MM.1S (cell line): ENCODE data around the gene CA5A.
"Not testable (repeated sequence)": the region's sequence is repeated elsewhere in the genome, so short reads cannot be mapped to it uniquely, and the experiment has no call there.

Experiments
- DNase-seq: peaks from one replicate; pipeline ENCODE4 v3.0.0-alpha.2; 2015
- H2AFZ ChIP-seq: fragments of 300-600 bp; sonication (generic); 2 replicates; pipeline ENCODE4 v1.6.0; 2016; ENCODE audit warnings: antibody characterized with exemption, low read length
- H3F3A ChIP-seq: fragments of 300-600 bp; sonication (generic); 2 replicates; pipeline ENCODE4 v1.6.1; 2016; ENCODE audit warnings: mild to moderate bottlenecking, antibody characterized with exemption, low read length, moderate library complexity, mixed read lengths; ENCODE audit not compliant: insufficient read depth
- H3K27ac ChIP-seq: fragments of 300-600 bp; sonication (generic); 2 replicates; pipeline ENCODE4 v1.5.1; 2016; ENCODE audit warnings: mild to moderate bottlenecking, low read length
- H3K27me3 ChIP-seq: fragments of 300-600 bp; sonication (generic); replicated peaks from 2 replicates; pipeline ENCODE4 v1.6.0; 2016; ENCODE audit warnings: low read length; ENCODE audit not compliant: insufficient read depth
- H3K36me3 ChIP-seq: fragments of 300-600 bp; sonication (generic); replicated peaks from 2 replicates; pipeline ENCODE4 v1.6.1; 2016; ENCODE audit warnings: mild to moderate bottlenecking, low read length, mixed read lengths; ENCODE audit not compliant: insufficient read depth
- H3K4me1 ChIP-seq: fragments of 300-600 bp; sonication (generic); 2 replicates; pipeline ENCODE4 v1.6.1; 2016; ENCODE audit warnings: low read length, mixed read lengths
- H3K4me2 ChIP-seq: fragments of 300-600 bp; sonication (generic); 2 replicates; pipeline ENCODE4 v1.6.0; 2016; ENCODE audit warnings: low read depth, low read length
- H3K4me3 ChIP-seq: fragments of 300-600 bp; sonication (generic); 2 replicates; pipeline ENCODE4 v1.5.1; 2016; ENCODE audit warnings: low read length, mixed read lengths
- H3K79me2 ChIP-seq: fragments of 300-600 bp; sonication (generic); 2 replicates; pipeline ENCODE4 v1.6.1; 2016; ENCODE audit warnings: mixed run types, low read length, mixed read lengths
- H3K9ac ChIP-seq: fragments of 300-600 bp; sonication (generic); 2 replicates; pipeline ENCODE4 v1.6.1; 2016; ENCODE audit warnings: low read length, mixed read lengths
- H3K9me2 ChIP-seq: fragments of 300-600 bp; sonication (generic); replicated peaks from 2 replicates; pipeline ENCODE4 v1.6.1; 2016; ENCODE audit warnings: mild to moderate bottlenecking, low read length, mixed read lengths; ENCODE audit not compliant: insufficient read depth
- H3K9me3 ChIP-seq: fragments of 300-600 bp; sonication (generic); replicated peaks from 2 replicates; pipeline ENCODE4 v1.6.1; 2016; ENCODE audit warnings: mild to moderate bottlenecking, low read length, mixed read lengths; ENCODE audit not compliant: insufficient read depth
- H4K20me1 ChIP-seq: fragments of 300-600 bp; sonication (generic); 2 replicates; pipeline ENCODE4 v1.6.1; 2016; ENCODE audit warnings: mild to moderate bottlenecking, low read length, moderate library complexity, mixed read lengths; ENCODE audit not compliant: insufficient read depth
- EZH2 ChIP-seq: fragments of 300-600 bp; sonication (generic); optimal IDR thresholded peaks from 2 replicates; pipeline ENCODE3; 2017; ENCODE audit warnings: low read depth, mild to moderate bottlenecking, antibody characterized with exemption, low read length, mixed read lengths
- EZH2phosphoT487 ChIP-seq: fragments of 300-600 bp; sonication (generic); IDR thresholded peaks from 2 replicates; pipeline ENCODE4 v1.6.1; 2018; ENCODE audit warnings: antibody characterized with exemption, low read length
- TF ChIP-seq, protein P1 (sequence below): fragments of 300-600 bp; sonication (generic); IDR thresholded peaks from 2 replicates; pipeline ENCODE4 v1.5.1; 2016; ENCODE audit warnings: antibody characterized with exemption, low read length, mixed read lengths

CA5A gene

DNA sequence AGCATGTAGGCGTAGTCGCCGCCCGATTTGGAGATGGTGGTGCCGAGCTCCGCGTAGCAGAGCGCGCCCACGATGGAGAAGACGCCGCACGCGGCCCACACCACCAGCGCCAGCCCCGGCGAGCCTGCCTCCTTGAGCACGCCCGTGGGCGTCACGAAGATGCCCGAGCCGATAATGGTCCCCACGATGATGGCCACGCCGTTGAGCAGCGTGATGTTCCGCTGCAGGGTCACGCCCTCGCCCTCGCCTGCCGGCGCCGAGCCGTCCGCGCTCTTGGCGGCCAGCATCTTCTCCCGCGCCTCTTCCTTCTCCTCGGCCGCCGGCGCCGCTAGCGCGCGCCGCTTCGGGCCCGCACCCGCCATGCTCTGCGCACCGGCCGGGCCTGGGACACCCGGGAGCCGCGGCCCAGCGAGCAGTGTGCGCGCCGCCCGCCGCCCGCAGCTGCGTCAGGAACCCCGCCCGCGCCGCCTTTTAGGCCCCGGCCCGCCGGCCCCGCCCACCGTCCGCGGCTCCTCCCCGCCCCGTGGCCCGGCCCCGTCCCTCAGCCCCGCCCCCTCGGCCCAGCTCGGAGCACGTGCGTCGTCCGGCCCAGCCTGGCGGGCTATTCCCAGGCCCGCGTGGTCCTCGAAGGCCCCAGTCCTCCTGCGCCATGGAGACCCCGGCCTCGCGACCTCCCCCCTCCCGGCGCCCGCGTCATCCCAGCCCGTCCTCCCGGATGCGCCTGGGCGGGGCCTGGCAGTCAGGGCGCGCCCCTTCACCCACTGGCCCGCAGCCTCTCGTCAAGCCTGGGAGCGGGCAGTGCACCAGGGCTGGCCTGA is 67.1 kb downstream of the CA5A start, which contains the start of gene SLC7A5:
Gene SLC7A5 (minus strand): TSS at position 447 of the 818 bp plus-strand sequence. CDS start 85 bp downstream, at position 362.
- H3K9me3 ChIP-seq, H3F3A ChIP-seq, H3K4me1 ChIP-seq, H3K27me3 ChIP-seq, H4K20me1 ChIP-seq, H3K9me2 ChIP-seq, H3K36me3 ChIP-seq, H2AFZ ChIP-seq: not testable (repeated sequence)
- Histone ChIP-seq H3K4me2 (peak within 1 kb of the TSS; percentile 32; the same call in 1 of the 2 replicates), H3K79me2 (peaks cover 44% of the 10 kb centered on the region), H3K27ac (peak within 1 kb of the TSS; percentile 32; the same call in 1 of the 2 replicates), H3K4me3 (peak within 1 kb of the TSS; percentile 60), H3K9ac (peak within 1 kb of the TSS; percentile 63; the same call in 1 of the 2 replicates)
- DNase-seq: peak; percentile 64

DNA sequence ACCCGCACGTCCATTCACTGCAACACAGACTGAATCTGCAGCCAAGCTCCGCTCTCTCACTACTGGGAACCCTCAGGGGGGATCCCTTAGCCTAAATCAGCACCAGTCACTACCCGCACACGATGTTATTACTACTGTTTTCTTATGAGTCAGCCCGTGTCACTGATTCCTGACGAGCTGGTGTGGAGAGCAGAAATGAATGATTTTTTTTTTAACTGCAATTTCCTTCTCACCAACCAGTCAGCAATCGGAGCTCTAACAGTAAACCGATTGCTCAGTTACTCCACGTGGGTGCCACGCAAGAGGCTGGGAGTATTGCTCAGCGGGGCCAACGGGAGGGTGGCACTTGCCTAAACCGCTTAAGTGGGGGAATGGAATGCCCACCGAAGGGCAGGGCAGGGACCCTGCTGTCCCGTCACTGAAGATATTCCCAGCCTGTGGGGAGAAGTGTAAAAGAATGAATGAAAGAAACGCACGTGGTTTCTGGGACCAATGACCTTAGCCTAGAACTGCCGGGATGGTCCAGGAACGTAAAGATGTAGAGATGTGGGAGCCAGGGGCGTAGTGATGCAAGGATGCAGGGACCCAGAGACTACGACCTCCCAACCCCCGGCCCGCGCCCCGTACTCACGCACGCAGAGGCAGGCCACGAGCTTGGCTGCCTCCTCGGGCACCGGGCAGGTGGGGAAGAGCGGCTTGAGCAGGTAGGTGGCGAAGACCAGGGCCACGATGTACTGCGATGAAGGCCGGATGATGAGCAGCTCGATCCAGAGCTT is 67.9 kb downstream of the CA5A start:
- H3F3A ChIP-seq, H3K9me3 ChIP-seq, H3K9me2 ChIP-seq, H4K20me1 ChIP-seq, H2AFZ ChIP-seq, H3K36me3 ChIP-seq, H3K27me3 ChIP-seq, H3K4me1 ChIP-seq: not testable (repeated sequence)
- DNase-seq: peak; percentile 21
- Histone ChIP-seq H3K4me2 (0 out of 2 replicates have a peak overlapping the region, but pooled peaks have one; percentile 21), H3K9ac (peak overlapping the region; percentile 63; the same call in 1 of the 2 replicates), H3K79me2 (peaks cover 48% of the 10 kb centered on the region), H3K27ac (peak overlapping the region; percentile 32; the same call in 1 of the 2 replicates), H3K4me3 (peak overlapping the region; percentile 60)

DNA sequence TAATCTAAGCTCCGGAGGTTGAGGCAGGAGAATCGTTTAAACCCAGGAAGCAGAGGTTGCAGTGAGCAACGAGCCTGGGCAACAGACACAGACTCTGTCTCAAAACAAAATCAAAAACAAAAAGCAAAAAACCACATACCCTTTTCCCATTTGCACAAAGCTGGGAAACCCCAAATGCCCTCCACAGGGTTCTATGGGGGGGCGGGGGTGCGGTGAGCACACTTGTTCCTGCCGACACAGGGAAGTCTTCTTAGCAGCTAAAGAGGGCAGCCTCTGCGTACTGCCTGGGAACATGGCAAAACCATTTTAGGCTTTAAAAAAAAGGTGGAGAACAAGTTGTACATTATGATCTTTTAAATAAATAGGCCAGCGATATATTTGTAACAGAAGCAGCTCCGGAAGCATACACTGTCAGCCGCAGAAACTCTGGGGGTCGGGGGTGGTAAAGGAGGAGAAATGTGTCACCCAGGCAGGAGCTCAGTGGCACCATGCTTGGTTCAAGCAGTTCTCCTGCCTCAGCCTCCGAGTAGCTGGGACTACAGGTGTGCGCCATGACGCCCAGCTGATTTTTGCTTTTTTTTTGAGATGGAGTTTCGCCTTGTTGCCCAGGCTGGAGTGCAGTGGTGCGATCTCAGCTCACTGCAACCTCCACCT is 70.3 kb downstream of the CA5A start:
- not testable (repeated sequence) for H2AFZ ChIP-seq, H3K27ac ChIP-seq, H3K36me3 ChIP-seq, H3K4me3 ChIP-seq, H4K20me1 ChIP-seq, H3K4me2 ChIP-seq, H3F3A ChIP-seq, DNase-seq, H3K9me2 ChIP-seq, H3K9ac ChIP-seq, H3K4me1 ChIP-seq, H3K9me3 ChIP-seq, H3K27me3 ChIP-seq
- H3K79me2 ChIP-seq: peaks cover 71% of the 10 kb centered on the region

DNA sequence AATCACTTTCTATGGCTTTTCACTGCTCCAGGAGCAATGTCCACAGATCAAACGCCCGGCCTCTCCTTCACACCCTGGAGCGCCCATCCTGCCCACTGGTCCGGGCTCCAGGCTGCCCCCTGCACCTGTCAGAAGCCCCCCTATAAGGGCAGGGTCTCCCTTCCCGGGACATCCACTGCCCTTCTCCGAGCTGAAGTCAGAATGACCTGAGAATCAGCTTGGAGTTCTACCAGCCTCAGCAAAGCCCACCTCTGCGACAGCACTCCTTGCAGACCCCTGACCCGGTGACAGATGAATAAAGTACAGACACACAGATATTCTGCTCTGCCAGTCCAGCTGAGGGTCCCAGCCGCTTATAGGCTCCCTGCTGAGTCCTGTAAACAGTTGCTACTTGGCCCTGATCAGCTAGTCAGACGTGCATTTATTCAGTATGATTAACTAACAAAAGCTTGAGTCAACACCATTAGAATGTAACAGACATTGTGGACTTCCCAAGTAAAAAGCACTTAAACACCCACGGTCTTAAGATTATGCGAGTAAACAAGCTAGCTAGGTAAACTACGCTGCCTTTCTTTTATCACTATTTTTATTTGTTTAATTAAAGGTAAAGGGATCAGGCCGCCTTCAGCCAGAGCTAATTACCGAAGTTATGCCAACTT is 71.9 kb downstream of the CA5A start:
- no peak for TF ChIP-seq EZH2phosphoT487
- no peak for TF ChIP-seq EZH2
- TF ChIP-seq, protein P1, sequence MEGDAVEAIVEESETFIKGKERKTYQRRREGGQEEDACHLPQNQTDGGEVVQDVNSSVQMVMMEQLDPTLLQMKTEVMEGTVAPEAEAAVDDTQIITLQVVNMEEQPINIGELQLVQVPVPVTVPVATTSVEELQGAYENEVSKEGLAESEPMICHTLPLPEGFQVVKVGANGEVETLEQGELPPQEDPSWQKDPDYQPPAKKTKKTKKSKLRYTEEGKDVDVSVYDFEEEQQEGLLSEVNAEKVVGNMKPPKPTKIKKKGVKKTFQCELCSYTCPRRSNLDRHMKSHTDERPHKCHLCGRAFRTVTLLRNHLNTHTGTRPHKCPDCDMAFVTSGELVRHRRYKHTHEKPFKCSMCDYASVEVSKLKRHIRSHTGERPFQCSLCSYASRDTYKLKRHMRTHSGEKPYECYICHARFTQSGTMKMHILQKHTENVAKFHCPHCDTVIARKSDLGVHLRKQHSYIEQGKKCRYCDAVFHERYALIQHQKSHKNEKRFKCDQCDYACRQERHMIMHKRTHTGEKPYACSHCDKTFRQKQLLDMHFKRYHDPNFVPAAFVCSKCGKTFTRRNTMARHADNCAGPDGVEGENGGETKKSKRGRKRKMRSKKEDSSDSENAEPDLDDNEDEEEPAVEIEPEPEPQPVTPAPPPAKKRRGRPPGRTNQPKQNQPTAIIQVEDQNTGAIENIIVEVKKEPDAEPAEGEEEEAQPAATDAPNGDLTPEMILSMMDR: no peak
- no peaks in the 10 kb centered on the region for H3K9me2 ChIP-seq
- H4K20me1 ChIP-seq: no peaks in the 10 kb centered on the region; the same call in 1 of the 2 replicates
- peaks cover 83% of the 10 kb centered on the region for H3K79me2 ChIP-seq
- no peak overlapping the region for H3K9ac ChIP-seq
- no peak overlapping the region for H2AFZ ChIP-seq
- no peak overlapping the region for H3K4me3 ChIP-seq
- no peak for DNase-seq
- no peaks in the 10 kb centered on the region for H3K27me3 ChIP-seq
- H3K4me2 ChIP-seq: no peak overlapping the region
- H3K27ac ChIP-seq: no peak overlapping the region
- no peaks in the 10 kb centered on the region for H3K4me1 ChIP-seq
- H3K36me3 ChIP-seq: no peaks in the 10 kb centered on the region
- H3K9me3 ChIP-seq: no peaks in the 10 kb centered on the region
- no peaks in the 10 kb centered on the region; the same call in 1 of the 2 replicates for H3F3A ChIP-seq

DNA sequence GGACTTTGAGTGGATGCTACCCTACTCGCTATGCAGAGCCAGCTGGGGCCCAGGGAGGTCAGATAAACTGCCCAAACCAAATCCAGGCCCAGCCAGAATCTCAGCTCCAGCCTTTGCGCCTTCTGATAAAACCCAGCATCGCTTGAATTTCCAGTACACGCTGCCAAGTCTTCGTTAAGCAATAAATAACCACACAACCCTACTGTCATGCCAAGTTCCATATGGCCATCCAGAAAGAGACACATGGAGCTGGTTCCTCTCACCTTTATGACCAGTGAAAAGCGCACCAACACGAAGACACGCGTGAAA is 73.0 kb downstream of the CA5A start:
- not testable (repeated sequence) for H3K9me3 ChIP-seq, H3K9ac ChIP-seq, DNase-seq, H3K27me3 ChIP-seq, H2AFZ ChIP-seq, H3F3A ChIP-seq, H3K27ac ChIP-seq, H3K4me2 ChIP-seq, H3K36me3 ChIP-seq, H3K9me2 ChIP-seq, H3K4me1 ChIP-seq, H3K4me3 ChIP-seq, H4K20me1 ChIP-seq
- peaks cover 86% of the 10 kb centered on the region for H3K79me2 ChIP-seq

DNA sequence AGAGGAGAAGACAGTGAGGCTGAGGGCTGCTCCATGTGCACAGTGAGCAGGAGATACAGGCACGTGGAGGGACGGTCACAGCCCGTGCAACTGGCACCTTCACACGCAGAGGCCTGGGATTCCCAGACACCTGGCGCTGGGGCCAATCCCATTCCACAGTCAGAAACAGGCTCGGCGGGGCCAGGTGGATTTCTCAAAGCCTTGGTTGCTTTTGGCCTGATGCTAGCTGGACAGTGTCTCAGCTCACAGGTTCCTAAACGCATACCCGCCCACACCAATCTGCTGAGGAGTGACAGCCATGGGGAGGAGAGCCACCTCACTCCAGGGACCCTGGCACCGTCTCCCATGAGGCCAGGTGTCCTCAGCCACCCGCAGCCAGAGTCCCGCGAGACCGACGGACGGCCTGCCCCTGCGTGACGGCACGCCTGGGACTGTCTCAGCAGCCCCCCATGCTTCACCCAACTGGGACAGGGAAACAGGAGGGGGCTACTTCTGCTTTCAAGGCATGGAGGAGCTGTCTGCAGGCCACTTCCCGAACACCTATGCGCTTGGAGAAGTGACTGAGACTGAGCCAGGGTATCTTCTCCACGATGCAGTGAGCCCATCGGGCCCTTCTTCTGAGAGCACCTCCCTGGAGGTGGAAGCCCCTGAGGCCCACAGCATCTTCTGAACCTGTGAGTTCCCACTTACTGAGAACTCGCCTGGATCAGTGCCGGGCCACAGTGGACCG is 73.6 kb downstream of the CA5A start:
- H3K27ac ChIP-seq, H3K4me1 ChIP-seq, H3K4me2 ChIP-seq, H2AFZ ChIP-seq, H3K9me3 ChIP-seq, H3K9ac ChIP-seq, H3K4me3 ChIP-seq, H3K27me3 ChIP-seq, H4K20me1 ChIP-seq, H3K36me3 ChIP-seq, H3F3A ChIP-seq, DNase-seq, H3K9me2 ChIP-seq: not testable (repeated sequence)
- H3K79me2 ChIP-seq: peaks cover 88% of the 10 kb centered on the region
